Fibroblast of villous mesenchyme (primary cell): ENCODE results near the gene ANXA2. TPM values are rescaled to one million over a fixed set of nuclear protein-coding genes. Genes with fewer than 3 reads are reported as not detected.
"Not testable (repeated sequence)": the region's sequence is repeated elsewhere in the genome, so short reads cannot be mapped to it uniquely, and the experiment has no call there.

Experiments used
- DNase-seq: peaks from one replicate; pipeline ENCODE4 v3.0.0-alpha.2; 2010; ENCODE audit warnings: low read depth
- H3K4me3 ChIP-seq: 2 replicates; pipeline ENCODE4 v1.5.1; 2011; ENCODE audit warnings: low read depth, mild to moderate bottlenecking, low read length
- CTCF ChIP-seq: IDR thresholded peaks from 2 replicates; pipeline ENCODE4 v1.5.1; 2012; ENCODE audit warnings: low read depth, mild to moderate bottlenecking, low read length; ENCODE audit not compliant: insufficient read depth
- total RNA-seq: library from RNA; depleted of rRNA; stranded (reverse); fragments of >200 nt; gene quantifications from 2 replicates; pipeline ENCODE4 v1.2.3, GENCODE V29; 2012

ANXA2 gene
- total RNA-seq, 1 donor: 3,211 TPM

- DNase-seq: no peak
- H3K4me3 ChIP-seq: no peak overlapping the region
- TF ChIP-seq CTCF: no peak
These were observed 14.1 kb upstream of the ANXA2 start for GRCh38 chr15:60411774-60412425.

GRCh38 chr15:60410350-60410749 lies 12.6 kb upstream of the ANXA2 start:
- not testable (repeated sequence) for H3K4me3 ChIP-seq, DNase-seq

- peak; percentile 79 for DNase-seq
- no peak for TF ChIP-seq CTCF
- H3K4me3 ChIP-seq: no peak overlapping the region
These were observed 10.7 kb upstream of the ANXA2 start for GRCh38 chr15:60408463-60408981.

- no peak for TF ChIP-seq CTCF
- H3K4me3 ChIP-seq: no peak overlapping the region
- DNase-seq: peak; percentile 67
These were observed 9.6 kb upstream of the ANXA2 start for GRCh38 chr15:60407415-60407805.

GRCh38 chr15:60406513-60407414 lies 9.0 kb upstream of the ANXA2 start:
- H3K4me3 ChIP-seq: no peak overlapping the region
- TF ChIP-seq CTCF: no peak
- DNase-seq: no peak

GRCh38 chr15:60405399-60405798 lies 7.6 kb upstream of the ANXA2 start:
- H3K4me3 ChIP-seq: no peak overlapping the region
- no peak for DNase-seq
- TF ChIP-seq CTCF: no peak

GRCh38 chr15:60404351-60404750 lies 6.6 kb upstream of the ANXA2 start:
- DNase-seq: not testable (repeated sequence)

GRCh38 chr15:60400944-60401343 lies 3.2 kb upstream of the ANXA2 start:
- no peak overlapping the region for H3K4me3 ChIP-seq
- no peak for TF ChIP-seq CTCF
- DNase-seq: no peak

More at GRCh38 chr15:60404351-60404750, 6.6 kb upstream of the ANXA2 start:
- not testable (repeated sequence) for H3K4me3 ChIP-seq
